NCI-H128 (cell line): ENCODE measurements around the gene CDH4.
"Not testable (repeated sequence)": the region's sequence is repeated elsewhere in the genome, so short reads cannot be mapped to it uniquely, and the experiment has no call there.

ENCODE experiments used
- DNase-seq: peaks from one replicate; lab custom pipeline; 2025; ENCODE audit not compliant: unreplicated experiment; lab: John Stamatoyannopoulos, UW

The CDH4 gene

DNA sequence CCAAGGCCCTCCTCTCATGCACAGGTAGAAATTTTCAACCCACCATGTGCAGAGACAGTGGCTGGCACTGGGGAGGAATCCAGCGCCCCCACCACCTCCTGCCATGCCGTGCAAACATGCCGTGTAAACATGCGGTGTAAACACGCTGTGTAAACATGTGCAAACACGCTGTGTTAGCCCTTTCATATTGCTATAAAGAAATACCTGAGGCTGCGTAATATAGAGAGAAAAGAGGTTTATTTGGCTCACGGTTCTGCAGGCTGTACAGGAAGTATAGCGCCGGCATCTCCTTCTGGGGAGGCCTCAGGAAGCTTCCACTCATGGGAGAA, 595.3 kb downstream of the CDH4 start:
- DNase-seq: no peak

- DNase-seq: no peak
Observed at GRCh38 chr20:61847986-61848385, 595.9 kb downstream of the CDH4 start.

- DNase-seq: no peak
Observed at GRCh38 chr20:61848851-61849250, 596.8 kb downstream of the CDH4 start.

DNA sequence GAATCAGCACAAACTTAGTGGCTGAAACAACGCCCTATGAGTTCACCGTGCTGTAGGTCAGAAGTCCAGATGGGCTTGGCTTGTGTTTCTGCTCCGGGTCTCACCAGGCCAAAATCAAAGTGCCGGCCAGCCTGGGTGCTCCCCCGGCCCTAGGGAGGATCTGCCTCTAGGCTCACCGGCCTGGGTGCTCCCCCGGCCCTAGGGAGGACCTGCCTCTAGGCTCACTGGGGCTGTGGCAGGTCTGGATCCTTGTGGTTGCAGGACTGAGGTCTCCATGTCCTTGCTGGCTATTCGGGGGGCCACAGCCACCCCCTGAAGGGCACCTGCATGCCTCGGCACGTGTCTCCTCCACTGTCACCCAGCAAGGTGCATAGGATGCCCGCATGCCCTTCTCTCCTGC, 597.3 kb downstream of the CDH4 start:
- DNase-seq: no peak

- DNase-seq: no peak
Observed at GRCh38 chr20:61849822-61850221, 597.8 kb downstream of the CDH4 start.

DNA sequence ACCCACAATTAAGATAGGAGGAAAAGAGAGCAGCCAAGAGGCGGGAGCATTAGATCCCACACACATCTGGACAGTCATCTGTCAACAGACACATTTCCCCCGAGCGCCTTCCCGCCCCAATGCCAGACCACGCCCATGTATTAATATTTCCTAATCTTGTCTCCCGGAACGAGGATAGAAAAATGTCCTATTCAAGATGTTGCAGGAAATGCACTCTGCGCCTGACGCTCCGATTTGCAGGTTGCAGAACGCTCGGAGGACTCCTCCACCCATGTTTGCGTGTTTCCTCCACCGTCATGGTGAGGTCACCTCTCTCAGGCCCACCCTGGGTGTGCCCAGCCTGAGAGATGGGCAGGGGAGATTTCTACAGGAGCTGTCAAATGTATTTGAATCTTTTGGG, 598.4 kb downstream of the CDH4 start:
- DNase-seq: no peak

DNA sequence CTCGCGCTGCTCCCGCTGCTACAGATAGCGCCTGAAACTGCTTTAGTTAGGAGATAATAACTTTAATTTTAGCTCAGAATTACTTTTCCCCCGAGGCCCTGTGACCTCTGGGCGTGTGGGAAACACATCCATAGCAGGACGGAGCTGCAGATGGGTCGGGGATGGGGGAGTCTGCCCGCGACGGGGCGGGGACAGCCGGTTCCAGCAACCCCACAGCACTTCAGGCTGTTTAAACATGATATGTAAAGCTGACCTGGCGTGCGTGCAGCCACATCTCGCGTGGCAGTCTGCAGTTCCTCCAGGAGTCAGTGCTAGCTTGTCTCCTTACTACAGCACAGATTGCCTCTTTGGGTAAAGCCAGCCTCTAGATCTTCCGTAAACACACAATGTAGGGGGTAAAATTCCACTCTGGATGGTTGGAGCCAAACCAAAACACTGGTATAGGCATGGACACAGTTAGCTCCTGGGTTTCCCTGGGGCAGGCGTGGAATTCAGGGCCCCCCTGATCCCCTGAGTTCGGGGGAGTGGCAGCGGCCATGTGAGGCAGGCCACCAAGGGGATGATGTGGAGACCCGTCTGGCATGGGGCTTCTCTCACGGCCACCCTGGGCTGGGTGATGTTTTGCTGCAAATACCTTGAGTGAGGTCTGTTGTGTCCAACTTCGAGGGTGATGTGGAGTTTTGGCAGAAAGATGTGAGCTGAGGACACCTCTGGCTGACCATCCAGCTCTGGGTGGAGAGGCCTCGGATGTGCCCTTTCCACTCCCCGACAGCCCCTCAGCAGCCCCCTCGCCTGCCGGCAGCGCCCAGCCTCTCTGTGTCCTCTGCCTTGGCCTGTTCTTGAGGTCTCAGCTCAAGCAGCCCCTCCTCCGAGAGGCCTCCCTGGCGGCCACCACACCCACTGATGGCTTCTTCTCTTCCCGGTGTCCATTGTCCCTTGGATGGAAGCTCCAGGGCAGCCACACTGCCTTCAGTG, 599.2 kb downstream of the CDH4 start:
- DNase-seq: no peak

DNA sequence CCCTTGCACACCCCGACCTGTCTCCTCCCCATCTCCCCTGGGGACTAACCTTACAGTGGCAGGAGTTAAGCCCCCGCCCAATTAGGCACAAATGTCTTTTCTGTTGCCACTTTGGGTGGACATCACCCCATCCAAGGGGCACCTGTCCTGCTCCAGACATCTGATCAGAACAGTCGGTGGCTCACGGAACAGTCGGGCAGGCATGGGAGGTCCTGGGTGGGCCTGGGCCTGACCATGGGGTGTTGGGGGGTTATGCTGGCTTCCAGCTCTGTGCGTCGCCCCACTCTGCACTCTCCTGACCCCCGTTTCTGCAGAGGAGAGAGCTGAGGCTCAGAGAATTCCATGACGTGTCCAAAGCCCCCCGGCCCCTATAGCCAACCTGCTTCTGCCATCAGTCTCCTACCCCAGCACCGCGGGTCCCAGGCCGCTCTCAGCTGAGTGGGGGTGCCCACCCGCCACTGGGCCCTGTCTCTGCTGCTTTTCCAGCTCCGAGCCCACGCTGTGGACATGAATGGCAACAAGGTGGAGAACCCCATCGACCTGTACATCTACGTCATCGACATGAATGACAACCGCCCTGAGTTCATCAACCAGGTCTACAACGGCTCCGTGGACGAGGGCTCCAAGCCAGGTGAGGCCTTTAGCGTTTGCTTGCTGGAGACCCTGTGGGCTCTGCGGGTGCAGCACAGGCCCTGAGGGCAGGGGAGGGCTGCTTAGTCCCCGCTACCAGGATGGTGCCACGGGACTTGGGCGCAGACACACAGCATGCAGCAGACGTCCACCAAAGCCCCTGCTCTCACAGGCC, 600.4 kb downstream of the CDH4 start:
- no peak for DNase-seq

- DNase-seq: no peak
Observed at GRCh38 chr20:61853073-61854005, 601.3 kb downstream of the CDH4 start.

- DNase-seq: not testable (repeated sequence)
Observed at GRCh38 chr20:61854538-61854937, 602.5 kb downstream of the CDH4 start.

GRCh38 chr20:61855286-61855685, 603.2 kb downstream of the CDH4 start:
- no peak for DNase-seq

GRCh38 chr20:61856626-61857413, 604.8 kb downstream of the CDH4 start:
- no peak for DNase-seq

GRCh38 chr20:61857414-61857775, 605.3 kb downstream of the CDH4 start:
- DNase-seq: no peak

DNA sequence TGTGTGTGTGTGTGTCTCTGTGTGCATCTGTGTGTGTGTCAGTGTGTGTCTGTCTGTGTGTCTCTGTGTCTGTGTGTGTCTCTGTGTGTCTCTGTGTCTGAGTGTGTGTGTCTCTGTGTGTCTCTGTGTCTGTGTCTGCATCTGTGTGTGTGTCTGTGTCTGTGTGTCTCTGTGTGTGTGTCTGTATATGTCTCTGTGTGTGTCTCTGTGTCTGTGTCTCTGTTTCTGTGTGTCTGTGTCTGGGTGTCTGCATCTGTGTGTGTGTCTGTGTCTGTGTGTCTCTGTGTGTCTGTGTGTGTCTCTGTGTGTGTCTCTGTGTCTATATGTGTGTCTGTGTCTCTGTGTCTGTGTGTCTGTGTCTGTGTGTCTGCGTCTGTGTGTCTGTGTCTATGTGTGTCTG, 605.8 kb downstream of the CDH4 start:
- no peak for DNase-seq

DNA sequence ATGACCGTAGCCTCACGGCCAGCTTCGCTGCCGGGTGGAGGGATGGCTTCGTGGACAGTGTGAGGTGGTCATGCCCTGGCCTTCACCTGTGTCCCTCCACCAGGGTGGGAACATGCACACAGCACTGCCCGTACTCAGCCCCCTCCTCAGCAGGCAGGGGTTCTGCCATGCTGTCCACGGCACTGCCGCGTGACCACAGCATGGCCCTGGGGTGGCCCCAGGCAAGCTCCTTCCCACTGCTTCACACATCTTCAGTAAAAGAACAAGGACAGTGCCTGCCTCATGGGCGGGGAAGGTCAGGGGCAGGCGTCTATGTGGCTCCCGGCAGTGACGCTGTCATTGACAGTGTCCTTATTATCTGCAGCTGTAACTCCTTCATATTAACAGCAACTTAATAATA, 607.7 kb downstream of the CDH4 start:
- DNase-seq: no peak

GRCh38 chr20:61860260-61860987, 608.4 kb downstream of the CDH4 start:
- DNase-seq: no peak

- DNase-seq: no peak
Observed at GRCh38 chr20:61861054-61861841, 609.2 kb downstream of the CDH4 start.

DNA sequence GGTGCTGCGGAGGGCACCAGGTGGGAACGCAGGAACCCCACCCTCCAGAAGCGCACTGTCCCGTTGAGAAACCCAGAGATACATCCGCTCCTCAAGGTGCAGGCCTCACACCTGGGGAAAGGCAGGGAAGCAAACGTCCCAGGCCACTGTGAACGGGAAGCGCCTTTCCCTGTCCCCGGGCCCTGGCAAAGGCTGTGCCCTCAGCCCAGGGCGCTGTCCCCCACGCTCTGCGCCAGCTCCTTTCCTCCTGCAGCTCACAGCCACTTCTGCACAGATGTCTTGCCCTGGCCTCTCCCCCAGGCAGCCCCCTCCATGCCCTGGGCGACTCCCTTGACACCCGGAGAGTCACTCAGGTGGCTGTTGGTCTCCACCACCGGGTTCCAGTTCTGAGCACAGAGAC, 609.8 kb downstream of the CDH4 start:
- no peak for DNase-seq

DNA sequence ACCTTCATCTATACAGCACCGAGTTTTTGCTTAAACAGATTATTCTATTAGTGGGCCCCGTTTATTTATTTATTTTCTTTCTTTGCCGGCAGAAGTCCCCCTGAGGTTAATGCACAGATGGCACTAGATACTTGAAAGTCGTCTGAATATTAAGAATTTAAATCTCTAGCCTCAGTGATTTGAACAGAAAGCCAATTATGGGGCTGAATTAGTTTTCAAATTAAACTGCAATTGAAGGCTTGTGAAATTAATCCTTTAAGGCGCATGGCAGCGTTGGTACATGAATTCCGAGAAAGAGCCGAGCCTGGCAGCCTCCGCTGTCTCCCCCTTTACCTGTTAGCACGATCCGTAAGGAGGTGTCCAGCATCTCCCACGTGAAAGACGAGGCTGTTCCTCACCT, 610.8 kb downstream of the CDH4 start:
- no peak for DNase-seq
